BJ (cell line): Measurements from ENCODE around the gene STRIP1. TPM values are rescaled to one million over a fixed set of nuclear protein-coding genes. Genes with fewer than 3 reads are reported as not detected.

Experiments
- CTCF ChIA-PET: fragments of 350-600 bp; formaldehyde crosslinking; extraction: SDS; loops from one replicate; lab custom pipeline; 2021; ENCODE audit warnings: antibody characterized with exemption, inconsistent platforms; lab: Yijun Ruan, JAX
- POLR2A ChIA-PET: fragments of 300-600 bp; sonication (Branson Sonifier 250); formaldehyde crosslinking; extraction: SDS; loops from one replicate; lab custom pipeline; 2021; ENCODE audit warnings: antibody characterized with exemption; lab: Charles Lee
- DNase-seq: peaks from one replicate; pipeline ENCODE4 v3.0.0-alpha.2; 2011; ENCODE audit warnings: low read depth
- H3K27me3 ChIP-seq: 2 replicates; pipeline ENCODE4 v1.6.0; 2011; ENCODE audit warnings: low read length; ENCODE audit not compliant: control insufficient read depth, insufficient read depth
- H3K36me3 ChIP-seq: 2 replicates; pipeline ENCODE4 v1.5.1; 2011; ENCODE audit warnings: low read length; ENCODE audit not compliant: control insufficient read depth, insufficient read depth
- H3K4me3 ChIP-seq: 2 replicates; pipeline ENCODE4 v1.5.1; 2011; ENCODE audit warnings: low read depth, mild to moderate bottlenecking, control low read depth, low read length
- CTCF ChIP-seq: IDR thresholded peaks from 2 replicates; pipeline ENCODE4 v1.5.1; 2011; ENCODE audit warnings: low read depth, mild to moderate bottlenecking, control low read depth, inconsistent platforms, low read length, moderate library complexity; ENCODE audit not compliant: insufficient read depth
- polyA plus RNA-seq: library from polyadenylated mRNA; depleted of rRNA; stranded (reverse); fragments of >200 nt; gene quantifications from 2 replicates; pipeline ENCODE4 v1.2.3, GENCODE V29; 2011

Gene STRIP1
- polyA plus RNA-seq, 1 experiment = 46.2 TPM

GRCh38 chr1:110033421-110033820, 1.0 kb upstream of the STRIP1 start:
- POLR2A ChIA-PET = no interaction called here
- no peaks in the 10 kb centered on the region for H3K27me3 ChIP-seq
- no peak for TF ChIP-seq CTCF
- no peak for DNase-seq
- H3K4me3 ChIP-seq = no peak overlapping the region
- CTCF ChIA-PET = interaction anchor here (1.1 to 1.8 kb wide), 2 partner anchors 73 to 279 kb away, joined by 3 to 5 read pairs; no protein-coding TSS in a partner anchor
- peaks cover 4% of the 10 kb centered on the region for H3K36me3 ChIP-seq

DNA sequence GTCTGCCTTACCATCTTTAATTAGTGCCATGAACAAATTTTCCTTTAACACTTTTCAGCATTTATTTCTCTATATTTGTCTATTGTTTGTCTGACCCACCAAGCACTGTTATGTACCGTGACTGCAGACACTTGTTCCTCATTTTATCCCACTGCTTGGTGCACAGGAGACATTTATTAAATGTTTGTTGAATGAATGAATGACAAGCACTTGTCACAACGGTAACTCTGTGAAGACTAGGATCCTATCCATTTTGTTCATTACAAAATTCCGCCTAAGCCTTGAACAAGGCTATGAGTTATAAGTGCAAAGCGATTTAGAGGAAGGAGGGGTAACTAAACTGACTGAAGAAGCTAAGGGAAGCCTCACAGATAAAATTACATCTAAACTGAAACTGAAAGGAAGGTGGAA, 379 bp upstream of the STRIP1 start:
- POLR2A ChIA-PET = interaction anchor here (0.7 kb wide), 1 partner anchor 49 kb away, joined by 4 read pairs; the partner anchor contains the start of gene AHCYL1
- H3K36me3 ChIP-seq = peaks cover 9% of the 10 kb centered on the region

GRCh38 chr1:110035236-110035752, 870 bp downstream of the STRIP1 start:
- Histone ChIP-seq H3K4me3 (peak overlapping the region; percentile 79), H3K36me3 (peaks cover 15% of the 10 kb centered on the region), H3K27me3 (no peaks in the 10 kb centered on the region)
- DNase-seq = no peak
- TF ChIP-seq CTCF = no peak
- POLR2A ChIA-PET = interaction anchor here (0.7 to 0.8 kb wide), 2 partner anchors 45 to 50 kb away, joined by 3 read pairs; no protein-coding TSS in a partner anchor
- CTCF ChIA-PET = interaction anchor here (1.2 to 9.7 kb wide), 9 partner anchors 10 to 395 kb away, joined by 3 to 98 read pairs (median 5); partner anchors contain the start of gene AHCYL1

More for the DNA sequence above, 379 bp upstream of the STRIP1 start:
- no peak for TF ChIP-seq CTCF
- no peak for DNase-seq
- CTCF ChIA-PET = interaction anchor here (0.8 to 9.7 kb wide), 12 partner anchors 11 to 462 kb away, joined by 3 to 98 read pairs (median 4); partner anchors contain the start of gene AHCYL1
- Histone ChIP-seq H3K4me3 (peak overlapping the region; percentile 0), H3K27me3 (no peaks in the 10 kb centered on the region)

- no peak for TF ChIP-seq CTCF
- ChIA-PET POLR2A (no interaction called here), CTCF (interaction anchor here (1.1 to 9.7 kb wide), 3 partner anchors 9 to 22 kb away, joined by 5 to 98 read pairs (median 9); no protein-coding TSS in a partner anchor)
- H3K27me3 ChIP-seq = no peaks in the 10 kb centered on the region
- DNase-seq = no peak
- no peak overlapping the region for H3K4me3 ChIP-seq
- peaks cover 34% of the 10 kb centered on the region for H3K36me3 ChIP-seq
Observed at GRCh38 chr1:110038271-110038670, 3.8 kb downstream of the STRIP1 start.

- H3K27me3 ChIP-seq = no peaks in the 10 kb centered on the region
- H3K36me3 ChIP-seq = peaks cover 41% of the 10 kb centered on the region
- no peak for TF ChIP-seq CTCF
- no peak overlapping the region for H3K4me3 ChIP-seq
- ChIA-PET POLR2A (interaction anchor here (0.7 kb wide), 1 partner anchor 93 kb away, joined by 3 read pairs; no protein-coding TSS in a partner anchor), CTCF (interaction anchor here (0.7 to 9.7 kb wide), 5 partner anchors 10 to 66 kb away, joined by 3 to 98 read pairs (median 8); no protein-coding TSS in a partner anchor)
- no peak for DNase-seq
Observed at GRCh38 chr1:110039641-110040040, 5.2 kb downstream of the STRIP1 start.
